Epidermal melanocyte (primary cell): ENCODE data around the gene MRPS25.
"Not testable (repeated sequence)": the region's sequence is repeated elsewhere in the genome, so short reads cannot be mapped to it uniquely, and the experiment has no call there.

Experiments used
- DNase-seq: peaks from one replicate; pipeline ENCODE4 v3.0.0; 2011; ENCODE audit warnings: low spot score; ENCODE audit not compliant: insufficient read length

MRPS25 gene

DNA sequence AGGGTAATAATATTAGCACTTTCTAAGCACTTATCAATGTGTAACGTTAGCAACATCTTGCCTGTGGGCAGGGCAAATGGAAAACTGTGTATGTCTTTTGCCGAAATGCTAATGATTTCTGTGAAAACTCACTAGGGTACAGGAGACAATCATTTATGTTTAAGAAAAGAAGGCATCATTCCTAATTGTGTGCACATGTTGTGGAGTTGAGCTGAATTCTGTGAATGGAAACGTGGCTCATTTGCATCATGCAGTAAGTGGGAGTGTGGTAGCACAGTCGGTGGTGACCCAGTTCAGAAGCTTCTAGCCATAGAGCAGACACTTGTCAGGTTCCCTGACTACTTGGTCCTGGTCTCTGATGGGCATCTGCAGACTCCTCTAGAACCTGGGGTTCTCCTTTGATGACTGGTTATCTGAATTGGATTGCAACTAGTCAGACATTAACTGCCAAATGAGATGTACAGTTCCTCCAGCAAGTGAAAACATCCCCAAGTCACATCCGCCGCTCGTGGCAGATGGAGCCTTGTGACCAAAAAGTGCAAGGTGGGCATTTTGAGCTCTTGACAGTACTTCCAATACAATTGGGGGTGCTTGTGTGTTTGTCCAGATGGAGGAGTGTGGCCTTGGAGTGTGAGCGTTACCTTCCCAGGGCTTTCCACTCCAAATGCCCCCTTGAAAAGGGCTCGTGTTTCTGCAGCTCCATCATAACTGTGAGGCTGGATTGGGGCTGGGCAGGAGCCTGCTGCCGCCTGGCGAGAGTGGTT, 21.5 kb downstream of the MRPS25 start:
- no peak for DNase-seq

DNA sequence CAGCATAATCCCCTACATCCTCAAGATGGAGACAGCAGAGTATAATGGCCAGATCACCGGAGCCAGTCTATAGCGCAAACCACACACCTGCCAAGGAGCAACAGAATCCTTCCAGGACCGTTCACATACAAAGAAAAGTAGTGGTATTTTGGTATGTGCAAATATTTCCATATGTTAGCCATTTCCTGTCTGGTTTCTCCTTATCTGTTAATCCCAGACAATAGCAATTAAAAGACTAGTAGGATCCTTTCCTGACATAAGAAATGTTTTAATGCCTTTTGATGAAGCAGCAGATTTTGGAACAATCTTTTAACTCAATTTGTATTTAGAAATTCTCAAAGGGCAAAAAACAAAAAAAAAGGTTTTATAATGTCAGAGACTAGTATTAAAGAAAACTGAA, 22.2 kb downstream of the MRPS25 start:
- no peak for DNase-seq

DNA sequence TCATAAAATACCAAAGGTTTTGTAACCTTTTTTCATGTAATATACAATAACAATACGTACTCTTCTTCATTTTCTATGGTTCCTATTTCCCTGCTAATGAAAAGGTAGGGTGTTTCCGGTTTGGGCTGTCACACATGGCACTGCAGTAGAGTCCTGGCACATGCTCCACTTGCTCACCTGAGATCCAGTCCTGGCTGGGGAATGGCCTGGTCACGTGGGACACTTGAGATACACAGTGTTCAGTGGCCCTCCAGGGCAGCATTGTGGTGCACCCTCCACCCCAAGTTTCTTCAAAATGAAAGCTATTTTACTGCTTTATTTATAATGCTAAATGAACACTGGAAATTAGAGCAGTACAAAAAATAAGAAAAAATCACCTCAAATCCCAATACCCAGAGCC, 23.2 kb downstream of the MRPS25 start:
- no peak for DNase-seq

DNA sequence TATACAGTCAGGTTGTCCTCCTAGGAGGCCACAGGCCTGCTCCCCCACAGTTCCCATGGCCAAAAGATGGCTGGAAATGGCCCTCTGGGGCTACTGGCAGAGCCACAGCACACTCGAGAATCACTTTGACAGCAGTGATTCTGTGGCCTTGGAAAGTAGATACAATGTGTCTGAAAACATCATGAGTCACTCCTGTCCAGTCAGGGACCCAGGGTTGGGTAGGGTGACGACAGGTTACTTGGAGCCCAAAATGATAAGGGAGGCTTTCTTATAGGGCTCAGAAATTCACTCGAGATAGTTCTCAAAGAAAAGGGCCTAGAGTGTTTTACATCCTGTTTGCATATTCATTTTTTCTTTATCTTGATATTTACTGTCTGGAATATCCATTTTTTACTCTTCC, 24.3 kb downstream of the MRPS25 start:
- no peak for DNase-seq

DNA sequence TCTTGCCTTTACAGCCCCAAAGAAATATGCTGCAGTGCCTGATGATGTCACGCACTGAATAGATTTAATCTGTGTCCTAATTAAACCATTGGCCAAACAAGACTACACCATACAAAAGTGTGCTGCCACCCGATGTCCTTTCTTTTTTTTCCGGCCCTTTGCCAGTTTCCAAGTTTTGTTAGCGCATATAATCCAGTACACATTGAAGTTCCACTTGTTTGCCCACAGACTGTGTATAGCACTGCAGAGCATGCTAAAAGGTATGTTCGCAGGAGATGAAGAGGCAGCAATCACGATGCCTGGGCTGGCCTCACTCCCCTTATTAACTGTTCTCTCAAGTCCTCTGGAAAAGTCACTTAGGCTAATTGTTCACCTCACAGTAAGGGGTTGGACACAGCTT, 26.8 kb downstream of the MRPS25 start:
- DNase-seq: no peak

DNA sequence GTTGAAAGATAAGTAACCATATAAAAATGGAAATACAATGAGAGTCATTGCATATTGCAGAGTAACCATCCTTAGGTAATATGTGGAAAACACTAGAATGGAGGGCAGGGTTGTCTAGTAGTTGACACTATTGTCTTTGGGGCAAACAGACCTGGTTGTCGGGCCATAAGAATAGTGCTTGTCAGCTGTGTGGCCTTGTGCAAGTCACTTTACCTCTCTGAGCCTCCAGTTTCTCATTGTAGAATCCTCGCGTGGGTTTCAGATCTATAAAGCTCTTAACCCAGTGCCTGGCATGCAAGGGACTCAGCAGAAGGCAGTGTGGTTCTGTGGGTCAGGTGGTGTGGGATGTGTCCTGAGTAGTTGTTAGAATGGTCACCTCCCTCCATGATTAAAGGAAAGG, 32.0 kb downstream of the MRPS25 start:
- DNase-seq: no peak

DNA sequence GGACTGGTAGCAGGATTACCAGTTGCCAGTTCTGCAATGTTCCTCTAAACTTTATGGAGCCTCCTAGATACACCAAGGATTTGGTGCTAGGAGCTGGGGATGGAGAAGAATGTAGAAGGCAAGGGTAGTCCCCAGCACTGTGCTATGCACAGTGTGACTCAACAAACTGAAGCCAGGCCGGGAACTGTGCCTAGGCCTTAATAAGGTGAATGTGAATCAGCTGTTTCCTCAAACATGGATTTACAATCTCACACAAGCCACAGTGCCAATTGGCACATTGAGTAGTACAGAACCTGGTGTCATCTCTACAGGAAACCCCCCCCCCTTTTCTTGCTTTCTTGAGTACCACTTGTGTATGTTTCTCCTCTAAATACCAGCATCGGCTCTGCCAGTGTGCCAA, 32.5 kb downstream of the MRPS25 start:
- no peak for DNase-seq

DNA sequence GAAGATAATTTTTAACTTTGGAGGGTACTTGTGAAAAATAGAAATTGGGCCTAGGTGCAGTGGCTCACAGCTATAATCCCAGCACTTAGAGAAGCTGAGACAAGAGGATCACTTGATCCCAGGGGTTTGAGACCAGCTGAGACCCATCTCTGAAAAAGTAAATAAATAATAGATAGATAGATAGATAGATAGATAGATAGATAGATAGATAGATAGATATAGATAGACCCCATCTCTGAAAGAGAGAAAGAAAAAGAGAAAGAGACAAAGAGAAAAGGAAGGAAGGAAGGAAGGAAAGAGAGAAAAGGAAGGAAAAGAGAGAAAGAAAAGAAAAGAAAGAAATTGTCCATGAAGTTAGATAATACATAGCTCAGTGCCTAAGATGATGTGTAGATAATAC, 35.5 kb downstream of the MRPS25 start:
- no peak for DNase-seq

DNA sequence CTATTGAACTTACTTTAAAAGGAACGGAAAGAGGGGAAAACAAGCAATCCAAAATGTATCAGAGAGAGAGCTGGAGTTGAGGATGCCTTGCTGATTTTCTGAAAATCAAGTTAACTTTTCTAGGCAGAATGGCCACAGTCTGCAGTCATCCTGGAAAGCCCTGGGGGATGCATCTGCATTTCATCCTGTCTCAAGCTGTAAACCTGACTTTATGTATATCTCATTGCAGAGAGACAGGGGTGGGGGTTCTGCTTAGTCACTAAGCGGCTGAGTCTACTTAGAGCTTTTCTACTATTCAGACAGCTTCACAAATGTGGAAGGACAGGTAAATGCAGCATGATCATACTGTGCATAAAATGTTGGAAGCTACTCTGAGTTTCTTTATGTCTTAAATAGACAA, 41.4 kb downstream of the MRPS25 start:
- no peak for DNase-seq

DNA sequence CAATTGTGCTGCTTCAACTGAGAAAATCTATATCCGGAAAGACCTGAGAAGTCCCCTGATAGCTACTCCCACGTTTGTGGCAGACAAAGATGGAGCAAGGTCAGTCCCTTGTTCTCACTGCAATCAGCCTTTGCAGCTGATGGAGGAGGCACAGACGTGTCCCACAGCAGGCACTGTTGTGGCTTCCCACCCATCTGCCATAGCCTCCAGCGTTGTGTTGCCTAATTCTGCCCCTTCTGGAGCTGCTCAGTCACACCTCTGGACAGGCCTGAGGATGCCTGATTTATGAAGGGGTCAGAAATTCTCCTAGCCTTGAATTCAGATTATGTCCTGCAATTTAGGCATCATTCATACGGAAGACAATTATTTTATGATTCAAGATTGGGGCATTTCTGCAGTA, 41.9 kb downstream of the MRPS25 start:
- DNase-seq: no peak

DNA sequence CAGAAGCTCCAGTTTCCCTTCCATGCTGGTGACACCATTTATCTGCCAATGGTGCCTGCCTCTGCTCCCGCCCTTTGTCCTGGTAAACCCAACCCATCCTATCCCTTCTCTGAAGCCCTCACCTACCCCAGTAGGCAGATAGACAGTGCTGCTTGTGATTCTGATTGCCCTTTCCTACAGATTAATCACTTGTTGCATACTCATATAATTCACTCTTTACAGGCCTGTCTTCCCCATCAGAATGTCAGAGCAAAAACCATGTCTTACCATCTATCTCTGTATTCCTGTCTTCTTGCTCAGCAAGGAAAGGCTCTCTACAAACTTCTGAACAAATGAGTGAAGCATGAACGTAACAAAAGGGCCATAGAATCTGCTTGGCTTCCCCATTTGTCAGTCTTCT, 47.9 kb downstream of the MRPS25 start:
- no peak for DNase-seq

DNA sequence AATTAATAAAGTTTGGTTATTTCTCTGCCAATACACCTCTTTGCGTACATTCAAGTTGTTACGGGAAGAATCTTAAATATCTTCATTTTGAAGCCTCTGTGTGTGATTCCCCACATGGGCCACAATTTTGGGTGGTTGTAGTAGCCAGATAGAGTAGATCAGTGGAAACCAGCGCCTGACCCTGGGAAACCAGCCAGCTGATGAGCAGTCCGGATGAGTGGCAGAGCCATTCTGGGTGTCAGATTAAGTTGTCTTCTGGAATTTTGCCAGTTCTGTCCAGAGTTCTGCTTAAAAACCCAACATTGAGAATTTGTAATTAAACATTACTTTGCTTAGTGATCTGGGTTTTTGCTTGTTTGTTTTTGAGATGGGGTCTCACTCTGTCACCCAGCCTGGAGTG, 49.7 kb downstream of the MRPS25 start:
- DNase-seq: no peak

DNA sequence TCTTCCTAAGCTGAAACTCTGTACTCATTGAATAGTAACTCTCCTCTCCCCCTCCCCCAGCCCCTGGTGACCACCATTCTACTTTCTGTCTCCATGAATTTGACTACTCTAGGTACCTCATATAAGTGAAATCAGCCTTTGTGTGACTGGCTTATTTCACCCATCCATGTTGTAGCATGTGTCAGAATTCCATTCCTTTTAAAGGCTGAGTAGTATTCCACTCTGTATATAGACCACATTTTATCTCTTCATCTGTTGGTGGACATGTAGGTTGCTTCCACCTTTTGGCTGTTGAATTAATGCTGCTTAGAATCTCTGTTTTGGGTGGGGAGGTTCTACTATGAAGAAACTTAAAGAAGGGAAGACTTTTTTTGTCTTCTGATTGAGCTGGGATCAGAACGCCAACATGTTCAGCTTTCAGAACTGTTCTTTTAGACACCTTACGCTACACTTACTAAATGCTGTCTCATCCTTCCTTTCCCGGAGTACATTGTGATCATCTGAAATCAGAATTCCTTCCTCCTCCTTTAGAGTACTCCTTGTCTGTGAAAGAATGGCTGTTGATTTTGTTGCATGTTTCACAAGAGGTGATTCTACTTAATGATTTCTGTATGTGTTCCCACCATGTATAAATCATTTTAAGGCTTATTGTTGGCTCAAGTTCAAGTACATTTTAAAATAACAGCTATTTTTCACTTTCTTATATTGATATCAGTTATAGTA, 50.3 kb downstream of the MRPS25 start:
- no peak for DNase-seq

DNA sequence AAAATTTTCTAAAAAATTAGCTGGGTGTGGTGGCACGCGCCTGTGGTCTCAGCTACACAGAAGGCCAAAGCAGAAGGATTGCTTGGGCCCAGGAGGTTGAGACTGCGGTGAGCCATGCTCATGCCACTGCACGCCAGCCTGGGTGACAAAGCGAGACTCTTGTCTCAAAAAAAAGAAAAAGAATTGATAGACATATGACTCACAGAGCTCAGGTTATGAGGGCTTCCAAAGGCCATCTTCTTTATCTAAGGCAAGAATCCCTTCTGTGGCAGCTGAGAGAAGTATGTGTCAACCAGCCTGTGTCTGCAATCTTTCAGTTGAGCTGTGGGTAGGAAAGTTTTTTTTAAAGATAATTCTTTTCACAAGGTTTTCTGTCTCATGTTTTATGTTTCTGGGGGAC, 53.9 kb downstream of the MRPS25 start:
- no peak for DNase-seq

DNA sequence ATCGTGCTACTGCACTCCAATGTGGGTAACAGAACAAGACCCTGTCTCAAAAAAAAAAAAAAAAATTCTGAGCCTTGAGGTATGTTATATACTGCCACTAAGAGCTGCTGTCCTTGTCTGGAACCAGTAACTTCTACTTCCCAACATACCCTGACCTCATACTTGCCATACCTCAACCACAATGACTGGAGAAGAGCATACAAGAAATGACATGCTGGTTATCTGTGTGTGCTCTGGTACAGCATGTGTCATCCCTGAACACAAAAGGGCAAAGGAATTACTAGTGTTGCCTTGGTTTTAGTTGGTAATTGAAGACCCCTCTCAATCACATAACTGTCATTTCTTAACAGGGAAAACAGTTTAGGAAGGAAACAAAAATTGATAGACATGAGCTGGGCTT, 54.5 kb downstream of the MRPS25 start:
- no peak for DNase-seq

DNA sequence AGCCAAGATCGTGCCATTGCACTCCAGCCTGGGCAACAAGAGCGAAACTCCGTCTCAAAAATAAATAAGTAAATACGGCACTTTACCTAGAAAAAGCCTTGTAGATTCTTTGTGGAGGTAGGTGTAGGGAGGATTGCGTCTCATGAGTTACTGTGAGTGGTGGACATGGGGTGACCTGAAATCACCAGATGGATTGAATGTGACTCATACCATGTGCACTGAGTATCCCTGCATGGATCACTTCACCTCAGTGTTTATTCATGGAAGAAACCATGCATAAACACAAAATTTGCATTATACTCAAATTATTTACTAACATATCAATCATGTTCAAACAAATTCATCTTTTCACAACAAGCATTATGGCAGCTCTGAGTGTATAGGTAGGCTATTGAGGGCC, 55.9 kb downstream of the MRPS25 start:
- DNase-seq: no peak

DNA sequence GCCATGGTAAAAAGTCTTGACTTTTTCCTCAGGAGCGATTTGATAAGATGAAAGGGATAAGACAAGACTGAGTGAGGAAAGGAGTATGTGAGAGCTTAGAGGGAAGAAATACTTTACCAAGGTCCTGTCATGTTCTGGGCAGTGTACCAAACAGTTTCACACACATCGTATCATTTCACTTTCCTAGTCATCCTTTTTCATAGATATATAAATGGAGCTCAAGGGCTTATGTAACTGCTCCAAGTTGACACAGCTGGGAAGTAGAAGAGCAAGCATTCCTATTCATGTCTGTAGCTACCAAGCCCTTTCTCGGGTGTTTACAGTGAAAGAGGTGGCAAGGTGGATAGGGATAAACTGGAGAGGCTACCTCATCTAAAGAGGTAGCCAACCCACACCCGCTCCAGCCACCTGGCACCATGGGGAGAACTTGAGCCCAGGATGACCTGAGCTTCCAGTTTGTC, 57.4 kb downstream of the MRPS25 start:
- DNase-seq: no peak

DNA sequence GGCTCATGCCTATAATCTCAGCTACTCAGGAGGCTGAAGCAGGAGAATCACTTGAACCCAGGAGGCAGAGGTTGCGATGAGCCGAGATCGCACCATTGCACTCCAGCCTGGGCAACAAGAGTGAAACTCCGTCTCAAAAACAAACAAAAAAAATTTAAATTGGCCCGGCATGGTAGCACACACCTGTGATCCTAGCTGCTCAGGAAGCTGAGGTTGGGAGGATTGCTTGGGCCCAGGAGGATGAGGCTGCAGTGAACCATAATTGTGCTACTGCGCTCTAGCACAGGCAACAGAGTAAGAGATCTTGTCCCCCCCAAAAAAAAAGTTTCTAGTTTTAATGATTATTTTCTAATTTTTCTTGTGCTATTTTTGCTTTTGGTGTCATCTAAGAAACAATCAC, 65.9 kb downstream of the MRPS25 start:
- DNase-seq: not testable (repeated sequence)
